Dermis blood vessel endothelial cell (primary cell): Measurements from ENCODE around the gene NPY5R. TPM values are rescaled to one million over a fixed set of nuclear protein-coding genes. Genes with fewer than 3 reads are reported as not detected.

ENCODE experiments used
- DNase-seq: peaks from one replicate; pipeline ENCODE4 v3.0.0; 2010
- total RNA-seq: library from RNA; depleted of rRNA; stranded (reverse); fragments of >200 nt; gene quantifications from 2 replicates; pipeline ENCODE4 v1.2.3, GENCODE V29; 2014

Gene NPY5R
- total RNA-seq, 1 donor from 2014 or later = not detected

- no peak for DNase-seq
Observed at GRCh38 chr4:163385466-163385865, 41.8 kb downstream of the NPY5R start.

- no peak for DNase-seq
Observed at GRCh38 chr4:163391756-163392155, 48.1 kb downstream of the NPY5R start.

GRCh38 chr4:163392328-163392727 is 48.6 kb downstream of the NPY5R start:
- no peak for DNase-seq

GRCh38 chr4:163393471-163393870 is 49.8 kb downstream of the NPY5R start:
- DNase-seq = no peak

GRCh38 chr4:163395055-163395454 is 51.4 kb downstream of the NPY5R start:
- no peak for DNase-seq

- no peak for DNase-seq
Observed at GRCh38 chr4:163395758-163396157, 52.1 kb downstream of the NPY5R start.

- no peak for DNase-seq
Observed at GRCh38 chr4:163398238-163398637, 54.5 kb downstream of the NPY5R start.

- no peak for DNase-seq
Observed at GRCh38 chr4:163400911-163401310, 57.2 kb downstream of the NPY5R start.

Other genes starting within 250 kb of the NPY5R start
- 7.7 and 10.2 TPM in 2 replicates for gene NAF1, start 177.0 kb upstream of the NPY5R start, total RNA-seq
- 0.09 and 0.34 TPM in 2 replicates for gene NPY1R, start 11.3 kb upstream of the NPY5R start, total RNA-seq
- gene TKTL2, start 129.9 kb downstream of the NPY5R start, total RNA-seq = not detected in 2 replicates
- gene TMA16, start 150.8 kb downstream of the NPY5R start, total RNA-seq = 27.3 and 32.5 TPM in 2 replicates